Right atrium auricular region (tissue), 2 donors: ENCODE data around the gene BICDL1. TPM values are rescaled to one million over a fixed set of nuclear protein-coding genes. Genes with fewer than 3 reads are reported as not detected.

Experiments used
- DNase-seq: peaks from one replicate; pipeline ENCODE4 v3.0.0-alpha.2; 2019; ENCODE audit warnings: low spot score
- H3K27ac ChIP-seq, 2 donors: fragments of 200-600 bp; sonication (generic); 1 replicate in 1 of 2; 2 replicates in 1 of 2; pipeline ENCODE4 v1.5.1; 2016 to 2019
- H3K27me3 ChIP-seq, 2 donors: fragments of 200-600 bp; sonication (generic); one replicate each; pipeline versions ENCODE4 v1.5.1 to v1.6.0; 2017 to 2019
- H3K36me3 ChIP-seq: fragments of 200-600 bp; sonication (generic); one replicate; pipeline ENCODE4 v1.5.1; 2016
- H3K4me1 ChIP-seq, 2 donors: fragments of 200-600 bp; sonication (generic); one replicate each; pipeline versions ENCODE4 v1.5.1 to v1.6.0; 2017 to 2019
- H3K4me3 ChIP-seq, 2 donors: fragments of 200-600 bp; sonication (generic); 1 replicate in 1 of 2; 2 replicates in 1 of 2; pipeline ENCODE4 v1.5.1; 2017 to 2019; ENCODE audit warnings: mild to moderate bottlenecking in 1 of 2, moderate library complexity in 1 of 2
- H3K9me3 ChIP-seq, 2 donors: fragments of 200-600 bp; sonication (generic); one replicate each; pipeline ENCODE4 v1.5.1; 2019
- CTCF ChIP-seq, 2 donors: fragments of 200-600 bp; sonication (generic); IDR thresholded peaks; one replicate each; pipeline ENCODE4 v1.5.1; 2019; ENCODE audit warnings: antibody characterized with exemption in 2 of 2
- total RNA-seq, 2 donors: library from RNA; depleted of rRNA; stranded (reverse); fragments of >200 nt; gene quantifications; one replicate each; pipeline ENCODE4 v1.1.0, GENCODE V29; 2016

BICDL1 gene
- total RNA-seq, 2 donors from 2014 or later: 9.8 to 47.2 TPM

GRCh38 chr12:120067084-120067869, 78.2 kb downstream of the BICDL1 start:
- Histone ChIP-seq H3K4me1 (peaks cover 0 to 5% of the 10 kb centered on the region in 2 donors), H3K36me3 (no peaks in the 10 kb centered on the region), H3K4me3 (no peak overlapping the region), H3K9me3 (no peaks in the 10 kb centered on the region), H3K27ac (no peak overlapping the region), H3K27me3 (no peaks in the 10 kb centered on the region)
- no peak for TF ChIP-seq CTCF (IDR thresholded peaks at IDR 0.05)
- DNase-seq: no peak

- DNase-seq: no peak
- no peak for TF ChIP-seq CTCF (IDR thresholded peaks at IDR 0.05)
- Histone ChIP-seq H3K9me3 (no peaks in the 10 kb centered on the region), H3K4me1 (peaks cover 0 to 5% of the 10 kb centered on the region in 2 donors), H3K27me3 (no peaks in the 10 kb centered on the region), H3K27ac (no peak overlapping the region), H3K4me3 (no peak overlapping the region), H3K36me3 (no peaks in the 10 kb centered on the region)
Observed at GRCh38 chr12:120067901-120068300, 78.9 kb downstream of the BICDL1 start.

- no peaks in the 10 kb centered on the region for H3K27me3 ChIP-seq
- peaks cover 0 to 5% of the 10 kb centered on the region in 2 donors for H3K4me1 ChIP-seq
- no peak overlapping the region for H3K27ac ChIP-seq
- H3K4me3 ChIP-seq: no peak overlapping the region
- TF ChIP-seq CTCF (IDR thresholded peaks at IDR 0.05): no peak
- H3K36me3 ChIP-seq: no peaks in the 10 kb centered on the region
- no peak for DNase-seq
- H3K9me3 ChIP-seq: no peaks in the 10 kb centered on the region
Observed at GRCh38 chr12:120069278-120069677, 80.2 kb downstream of the BICDL1 start.

GRCh38 chr12:120071493-120072020, 82.5 kb downstream of the BICDL1 start:
- Histone ChIP-seq H3K4me3 (no peak overlapping the region), H3K9me3 (no peaks in the 10 kb centered on the region), H3K36me3 (no peaks in the 10 kb centered on the region), H3K27me3 (no peaks in the 10 kb centered on the region), H3K4me1 (no peaks in the 10 kb centered on the region), H3K27ac (no peak overlapping the region)
- DNase-seq: no peak
- TF ChIP-seq CTCF (IDR thresholded peaks at IDR 0.05): no peak

- H3K27ac ChIP-seq: no peak overlapping the region
- no peak overlapping the region for H3K4me3 ChIP-seq
- H3K4me1 ChIP-seq: no peaks in the 10 kb centered on the region
- no peak for TF ChIP-seq CTCF (IDR thresholded peaks at IDR 0.05)
- H3K27me3 ChIP-seq: no peaks in the 10 kb centered on the region
- no peaks in the 10 kb centered on the region for H3K9me3 ChIP-seq
- no peak for DNase-seq
- H3K36me3 ChIP-seq: no peaks in the 10 kb centered on the region
Observed at GRCh38 chr12:120072472-120073249, 83.6 kb downstream of the BICDL1 start.
